HCT116 (cell line): ENCODE results near the gene NAA80. TPM values are rescaled to one million over a fixed set of nuclear protein-coding genes. Genes with fewer than 3 reads are reported as not detected.

ENCODE experiments used
- ATAC-seq: fragments of 200-7000 bp; cut with Tn5 transposase; 2 replicates; pipeline ENCODE4 v1.9.1; 2020; ENCODE audit warnings: mild to moderate bottlenecking, moderate library complexity
- BruUV-seq: library from RNA; stranded (reverse); fragments of 400-500 nt; replicated peaks from 2 replicates; lab custom pipeline; 2021; lab: Mats Ljungman, UMichigan
- CTCF ChIA-PET: fragments of 300-600 bp; sonication (Branson Sonifier 250); formaldehyde crosslinking; loops from one replicate; lab custom pipeline; 2021; ENCODE audit warnings: antibody characterized with exemption; lab: Charles Lee
- POLR2A ChIA-PET: fragments of 300-600, 350-600 bp; sonication (Branson Sonifier 250); formaldehyde crosslinking; loops from one replicate; lab custom pipeline; 2021; ENCODE audit warnings: antibody characterized with exemption; lab: Charles Lee
- RAD21 ChIA-PET, 2 experiments: fragments of 300-600 bp; sonication (Branson Sonifier 250); formaldehyde crosslinking; loops; one replicate each; lab custom pipeline; 2023; ENCODE audit warnings: low total read pairs in 2 of 2; ENCODE audit not compliant: uncharacterized antibody in 2 of 2, unreplicated experiment in 2 of 2, low non-redundant PET in 1 of 2; lab: Charles Lee
- DNase-seq: peaks from one replicate; pipeline ENCODE4 v3.0.0-alpha.2; 2010; ENCODE audit warnings: low read depth, low spot score
- H2AFZ ChIP-seq: fragments of 200-600 bp; shearing (Covaris generic), sonication (generic); 2 replicates; pipeline ENCODE4 v1.6.1; 2017; ENCODE audit warnings: low read depth, mixed run types, mixed read lengths, antibody characterized with exemption, low read length; ENCODE audit not compliant: poor library complexity, severe bottlenecking
- H3K27ac ChIP-seq: 2 replicates; pipeline ENCODE4 v1.5.1; 2012; ENCODE audit warnings: low read depth, low read length
- H3K27me3 ChIP-seq: fragments of 200-600 bp; sonication (generic); 2 replicates; pipeline ENCODE4 v1.6.1; 2016; ENCODE audit warnings: mixed run types, low read length, mixed read lengths; ENCODE audit not compliant: insufficient read depth
- H3K36me3 ChIP-seq, 2 experiments: fragments of 200-500 bp in 1 of 2; fragments of 200-600 bp in 1 of 2; sonication (Bioruptor generic) in 1 of 2; sonication (generic) in 1 of 2; 2 replicates each; pipeline versions ENCODE4 v1.5.1 to v1.6.1; 2014 to 2016; ENCODE audit warnings: low read length in 2 of 2, inconsistent platforms in 1 of 2, mixed read lengths in 1 of 2, mixed run types in 1 of 2; ENCODE audit not compliant: insufficient read depth in 2 of 2, control insufficient read depth in 1 of 2
- H3K4me1 ChIP-seq, 2 experiments: fragments of 200-600 bp in 1 of 2; sonication (generic) in 1 of 2; 2 replicates each; pipeline versions ENCODE4 v1.5.1 to v1.6.1; 2012 to 2017; ENCODE audit warnings: low read length in 2 of 2, inconsistent platforms in 1 of 2, mild to moderate bottlenecking in 1 of 2, mixed read lengths in 1 of 2, mixed run types in 1 of 2, moderate library complexity in 1 of 2; ENCODE audit not compliant: insufficient read depth in 2 of 2, control insufficient read depth in 1 of 2
- H3K4me2 ChIP-seq: fragments of 200-600 bp; sonication (generic); 2 replicates; pipeline ENCODE4 v1.6.1; 2017; ENCODE audit warnings: mixed run types, low read length, mixed read lengths
- H3K4me3 ChIP-seq, 2 experiments: fragments of 200-600 bp in 1 of 2; sonication (generic) in 1 of 2; replicated peaks in 1 of 2; 2 replicates each; pipeline ENCODE4 v1.5.1; 2011 to 2016; ENCODE audit warnings: low read length in 2 of 2, control low read depth in 1 of 2, low read depth in 1 of 2, mild to moderate bottlenecking in 1 of 2, mixed read lengths in 1 of 2, mixed run types in 1 of 2
- H3K79me2 ChIP-seq: fragments of 200-600 bp; sonication (generic); 2 replicates; pipeline ENCODE4 v1.6.1; 2017; ENCODE audit warnings: mild to moderate bottlenecking, mixed run types, low read length, moderate library complexity, mixed read lengths; ENCODE audit not compliant: insufficient read depth
- H3K9ac ChIP-seq: fragments of 200-600 bp; sonication (generic); 2 replicates; pipeline ENCODE4 v1.6.1; 2016; ENCODE audit warnings: low read length, mixed read lengths
- H3K9me2 ChIP-seq: fragments of 200-600 bp; sonication (generic), shearing (Covaris generic); 2 replicates; pipeline ENCODE4 v1.6.1; 2017; ENCODE audit warnings: mixed run types, mild to moderate bottlenecking, moderate library complexity; ENCODE audit not compliant: insufficient read depth
- H3K9me3 ChIP-seq, 2 experiments: fragments of 200-500 bp in 1 of 2; fragments of 200-600 bp in 1 of 2; sonication (Bioruptor generic) in 1 of 2; sonication (generic) in 1 of 2; 2 replicates each; pipeline ENCODE4 v1.6.1; 2014 to 2017; ENCODE audit warnings: low read length in 2 of 2, mixed read lengths in 2 of 2, inconsistent platforms in 1 of 2, low read depth in 1 of 2, mild to moderate bottlenecking in 1 of 2, mixed run types in 1 of 2, moderate library complexity in 1 of 2; ENCODE audit not compliant: control insufficient read depth in 1 of 2, insufficient read depth in 1 of 2
- H4K20me1 ChIP-seq: fragments of 200-600 bp; sonication (generic), shearing (Covaris generic); 2 replicates; pipeline ENCODE4 v1.6.1; 2017; ENCODE audit warnings: mixed run types, mild to moderate bottlenecking, moderate library complexity; ENCODE audit not compliant: insufficient read depth
- CTCF ChIP-seq, 3 experiments: fragments of 200-600 bp in 1 of 3; sonication (generic) in 1 of 3; IDR thresholded peaks in 2 of 3; conservative IDR thresholded peaks in 1 of 3; 2 replicates each; pipeline ENCODE4 v1.5.1; 2012 to 2017; ENCODE audit warnings: low read depth in 2 of 3, low read length in 2 of 3, antibody characterized with exemption in 1 of 3, borderline replicate concordance in 1 of 3, control low read depth in 1 of 3, mild to moderate bottlenecking in 1 of 3, mixed read lengths in 1 of 3, mixed run types in 1 of 3, moderate library complexity in 1 of 3; ENCODE audit not compliant: insufficient read depth in 1 of 3
- EZH2phosphoT487 ChIP-seq: fragments of 200-600 bp; IDR thresholded peaks from 2 replicates; pipeline ENCODE4 v1.6.1; 2018; ENCODE audit warnings: antibody characterized with exemption, borderline replicate concordance
- FOSL1 ChIP-seq: IDR thresholded peaks from 2 replicates; pipeline ENCODE4 v1.6.1; 2012; ENCODE audit warnings: low read depth
- JUND ChIP-seq: IDR thresholded peaks from 2 replicates; pipeline ENCODE4 v1.6.1; 2012
- POLR2A ChIP-seq: IDR thresholded peaks from 2 replicates; pipeline ENCODE4 v1.7.0; 2011; ENCODE audit warnings: borderline replicate concordance; ENCODE audit not compliant: insufficient read depth, insufficient read length; ENCODE audit errors: extremely low read depth
- SP1 ChIP-seq: IDR thresholded peaks from 2 replicates; pipeline ENCODE4 v1.6.1; 2012; ENCODE audit warnings: low read depth
- intact Hi-C: fragments of 100-400 bp; cut with micrococcal nuclease; formaldehyde crosslinking; loops from 2 replicates; pipeline ENCODE4 v1.10.0; 2022
- total RNA-seq: library from RNA; stranded (reverse); gene quantifications from one replicate; pipeline ENCODE4 v1.2.1, GENCODE V29; 2021; ENCODE audit not compliant: unreplicated experiment
- TF ChIP-seq, protein P1 (sequence below): IDR thresholded peaks from 2 replicates; pipeline ENCODE4 v1.6.1; 2012; ENCODE audit warnings: low read depth

The NAA80 gene
- total RNA-seq, 1 experiment from 2014 or later: 21.3 TPM

DNA sequence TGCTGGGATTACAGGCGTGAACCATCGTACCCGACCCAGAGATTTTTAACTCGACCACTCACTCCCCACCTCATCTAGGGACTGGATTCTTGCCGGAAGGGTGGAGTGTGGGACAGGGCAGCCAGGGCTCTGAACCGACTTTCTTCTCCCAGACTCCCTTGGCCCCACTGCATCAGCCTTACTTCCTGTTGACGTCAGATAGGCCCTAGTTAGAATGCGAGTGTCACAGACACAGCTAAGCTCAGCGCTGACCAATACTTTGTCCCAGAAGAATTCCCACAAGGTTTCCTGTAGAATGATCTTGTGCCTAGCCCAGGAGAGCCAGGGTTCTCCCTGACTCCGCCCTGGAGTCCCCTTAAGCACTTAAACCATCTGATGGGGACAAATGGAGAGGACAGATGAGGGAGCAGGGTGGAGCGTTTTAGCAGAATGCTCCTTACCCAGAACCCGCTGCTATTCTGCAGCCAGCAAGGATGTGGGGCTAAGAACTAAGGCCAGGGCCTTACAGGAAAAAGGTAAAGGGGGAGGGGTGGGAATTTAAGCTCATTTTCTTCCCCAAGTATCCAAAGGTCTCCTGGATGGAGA lies 34.6 kb upstream of the NAA80 start:
- DNase-seq (no peak), ATAC-seq (no peak)
- H3K4me3 ChIP-seq: no peak overlapping the region
- H3K9ac ChIP-seq: peak overlapping the region; percentile 5; the same call in 1 of the 2 replicates
- H3K4me1 ChIP-seq: peaks cover 20 to 38% of the 10 kb centered on the region in 2 experiments
- H3K27ac ChIP-seq: no peak overlapping the region; the same call in 1 of the 2 replicates
- no TSS peak for BruUV-seq
- ChIA-PET RAD21 (no interaction called here), POLR2A (no interaction called here), CTCF (no interaction called here)
- TF ChIP-seq POLR2A (no peak), FOSL1 (no peak), JUND (no peak)
- TF ChIP-seq, protein P1, sequence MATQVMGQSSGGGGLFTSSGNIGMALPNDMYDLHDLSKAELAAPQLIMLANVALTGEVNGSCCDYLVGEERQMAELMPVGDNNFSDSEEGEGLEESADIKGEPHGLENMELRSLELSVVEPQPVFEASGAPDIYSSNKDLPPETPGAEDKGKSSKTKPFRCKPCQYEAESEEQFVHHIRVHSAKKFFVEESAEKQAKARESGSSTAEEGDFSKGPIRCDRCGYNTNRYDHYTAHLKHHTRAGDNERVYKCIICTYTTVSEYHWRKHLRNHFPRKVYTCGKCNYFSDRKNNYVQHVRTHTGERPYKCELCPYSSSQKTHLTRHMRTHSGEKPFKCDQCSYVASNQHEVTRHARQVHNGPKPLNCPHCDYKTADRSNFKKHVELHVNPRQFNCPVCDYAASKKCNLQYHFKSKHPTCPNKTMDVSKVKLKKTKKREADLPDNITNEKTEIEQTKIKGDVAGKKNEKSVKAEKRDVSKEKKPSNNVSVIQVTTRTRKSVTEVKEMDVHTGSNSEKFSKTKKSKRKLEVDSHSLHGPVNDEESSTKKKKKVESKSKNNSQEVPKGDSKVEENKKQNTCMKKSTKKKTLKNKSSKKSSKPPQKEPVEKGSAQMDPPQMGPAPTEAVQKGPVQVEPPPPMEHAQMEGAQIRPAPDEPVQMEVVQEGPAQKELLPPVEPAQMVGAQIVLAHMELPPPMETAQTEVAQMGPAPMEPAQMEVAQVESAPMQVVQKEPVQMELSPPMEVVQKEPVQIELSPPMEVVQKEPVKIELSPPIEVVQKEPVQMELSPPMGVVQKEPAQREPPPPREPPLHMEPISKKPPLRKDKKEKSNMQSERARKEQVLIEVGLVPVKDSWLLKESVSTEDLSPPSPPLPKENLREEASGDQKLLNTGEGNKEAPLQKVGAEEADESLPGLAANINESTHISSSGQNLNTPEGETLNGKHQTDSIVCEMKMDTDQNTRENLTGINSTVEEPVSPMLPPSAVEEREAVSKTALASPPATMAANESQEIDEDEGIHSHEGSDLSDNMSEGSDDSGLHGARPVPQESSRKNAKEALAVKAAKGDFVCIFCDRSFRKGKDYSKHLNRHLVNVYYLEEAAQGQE: no peak
- H2AFZ ChIP-seq: no peak overlapping the region
- H3K36me3 ChIP-seq: peaks cover 30 to 41% of the 10 kb centered on the region in 2 experiments; a peak in 3 of 4 replicates
- no peaks in the 10 kb centered on the region for H3K9me2 ChIP-seq
- H4K20me1 ChIP-seq: no peaks in the 10 kb centered on the region; the same call in 1 of the 2 replicates
- intact Hi-C loops: no loop called here
- no peak overlapping the region for H3K4me2 ChIP-seq
- peaks cover 72% of the 10 kb centered on the region for H3K79me2 ChIP-seq
- H3K9me3 ChIP-seq: no peaks in the 10 kb centered on the region
- H3K27me3 ChIP-seq: no peaks in the 10 kb centered on the region

DNA sequence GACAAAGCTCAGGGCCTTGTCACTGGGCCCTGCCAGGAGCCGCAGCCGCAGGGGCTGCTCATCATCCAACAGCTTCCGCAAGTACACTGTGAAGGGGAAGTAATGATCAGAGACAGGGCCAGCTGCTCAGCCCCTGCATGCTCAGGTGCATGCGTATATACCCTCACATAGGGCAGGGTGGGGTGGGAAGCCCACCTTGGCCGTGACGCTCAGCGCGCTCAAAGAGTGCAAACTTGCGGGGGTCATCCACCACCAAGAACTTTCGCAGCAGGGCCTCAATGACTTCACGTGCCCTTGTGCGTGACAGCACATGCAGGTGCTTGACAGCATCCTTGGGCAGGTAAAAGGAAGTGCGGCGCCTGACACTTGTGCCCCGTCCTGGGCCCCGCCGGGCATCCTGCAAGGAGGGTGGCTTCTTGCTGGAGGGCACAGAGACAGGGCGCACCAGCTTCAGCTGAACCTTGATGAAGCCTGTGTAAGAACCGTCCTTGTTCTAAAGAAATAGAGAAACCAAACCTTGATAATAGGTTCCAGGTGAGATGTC lies 32.2 kb upstream of the NAA80 start:
- H3K79me2 ChIP-seq: peaks cover 75% of the 10 kb centered on the region
- H4K20me1 ChIP-seq: no peaks in the 10 kb centered on the region; the same call in 1 of the 2 replicates
- H3K9ac ChIP-seq: no peak overlapping the region
- no peaks in the 10 kb centered on the region for H3K27me3 ChIP-seq
- ATAC-seq (no peak), DNase-seq (no peak)
- intact Hi-C loops: no loop called here
- H3K9me3 ChIP-seq: no peaks in the 10 kb centered on the region
- H3K27ac ChIP-seq: no peak overlapping the region
- H3K9me2 ChIP-seq: no peaks in the 10 kb centered on the region
- peaks cover 30 to 37% of the 10 kb centered on the region in 2 experiments; a peak in 3 of 4 replicates for H3K36me3 ChIP-seq
- H3K4me2 ChIP-seq: no peak overlapping the region
- BruUV-seq: no TSS peak
- CTCF ChIA-PET: no interaction called here
- RAD21 ChIA-PET: no interaction called here
- no peak overlapping the region for H2AFZ ChIP-seq
- no peak overlapping the region for H3K4me3 ChIP-seq
- POLR2A ChIA-PET: no interaction called here
- H3K4me1 ChIP-seq: peaks cover 18 to 36% of the 10 kb centered on the region in 2 experiments
- TF ChIP-seq CTCF (IDR thresholded peaks at IDR 0.05 in 2 of 3, conservative IDR thresholded peaks at IDR 0.05 in 1 of 3; ENCODE audit: borderline replicate concordance in 1 of 3, insufficient read depth in 1 of 3, low read depth in 2 of 3, low read length in 2 of 3): no peak
- no peak for TF ChIP-seq SP1
- TF ChIP-seq, protein P1: no peak
- no peak for TF ChIP-seq EZH2phosphoT487
